CD14-positive monocyte (primary cell): ENCODE measurements around the gene BAHCC1. TPM values are rescaled to one million over a fixed set of nuclear protein-coding genes. Genes with fewer than 3 reads are reported as not detected.

Experiments
- DNase-seq, 3 donors: peaks; one replicate each; pipeline ENCODE4 v3.0.0-alpha.2; 2011 to 2022
- H2AFZ ChIP-seq: 2 replicates; pipeline ENCODE4 v1.6.0; 2012; ENCODE audit warnings: mild to moderate bottlenecking, low read depth, low read length, inconsistent platforms; ENCODE audit not compliant: insufficient read depth, poor library complexity, severe bottlenecking
- H3K27ac ChIP-seq, 2 donors: 1 replicate in 1 of 2; 2 replicates in 1 of 2; pipeline ENCODE4 v1.5.1; 2012 to 2013; ENCODE audit warnings: low read length in 2 of 2, control low read depth in 1 of 2, inconsistent platforms in 1 of 2, low read depth in 1 of 2, mild to moderate bottlenecking in 1 of 2
- H3K27me3 ChIP-seq, 2 donors: one replicate each; pipeline versions ENCODE4 v1.6.0 to v1.6.1; 2011 to 2013; ENCODE audit warnings: low read length in 2 of 2; ENCODE audit not compliant: control insufficient read depth in 2 of 2, insufficient read depth in 2 of 2
- H3K36me3 ChIP-seq, 2 donors: replicated peaks in 1 of 2; 1 replicate in 1 of 2; 2 replicates in 1 of 2; pipeline versions ENCODE4 v1.5.1 to v1.6.1; 2012 to 2013; ENCODE audit warnings: low read length in 2 of 2, control low read depth in 1 of 2, inconsistent platforms in 1 of 2, mild to moderate bottlenecking in 1 of 2; ENCODE audit not compliant: insufficient read depth in 2 of 2, control insufficient read depth in 1 of 2
- H3K4me1 ChIP-seq, 2 donors: 1 replicate in 1 of 2; 2 replicates in 1 of 2; pipeline versions ENCODE4 v1.5.1 to v1.6.1; 2012 to 2013; ENCODE audit warnings: low read length in 2 of 2, control low read depth in 1 of 2, inconsistent platforms in 1 of 2, mild to moderate bottlenecking in 1 of 2, moderate library complexity in 1 of 2; ENCODE audit not compliant: insufficient read depth in 2 of 2, control insufficient read depth in 1 of 2
- H3K4me2 ChIP-seq: replicated peaks from 2 replicates; pipeline ENCODE3; 2012; ENCODE audit warnings: low read length, moderate library complexity, mild to moderate bottlenecking; ENCODE audit not compliant: poor library complexity, severe bottlenecking; ENCODE audit errors: extremely low read depth
- H3K4me3 ChIP-seq, 3 experiments: fragments of 200-600 bp in 1 of 3; sonication (generic) in 1 of 3; replicated peaks in 1 of 3; 1 replicate in 2 of 3; 2 replicates in 1 of 3; pipeline ENCODE4 v1.5.1; 2011 to 2013; ENCODE audit warnings: low read length in 3 of 3, mild to moderate bottlenecking in 3 of 3, control low read depth in 2 of 3, low read depth in 2 of 3, inconsistent platforms in 1 of 3, moderate library complexity in 1 of 3
- H3K79me2 ChIP-seq: 2 replicates; pipeline ENCODE4 v1.6.0; 2012; ENCODE audit warnings: mild to moderate bottlenecking, control low read depth, inconsistent platforms, low read length, moderate library complexity; ENCODE audit not compliant: insufficient read depth
- H3K9ac ChIP-seq: 2 replicates; pipeline ENCODE4 v1.6.0; 2017; ENCODE audit warnings: low read length, mild to moderate bottlenecking; ENCODE audit not compliant: insufficient read depth, poor library complexity, severe bottlenecking
- H3K9me3 ChIP-seq, 2 donors: replicated peaks in 1 of 2; 1 replicate in 1 of 2; 2 replicates in 1 of 2; pipeline versions ENCODE4 v1.5.1 to v1.6.1; 2012 to 2013; ENCODE audit warnings: low read length in 2 of 2, control low read depth in 1 of 2; ENCODE audit not compliant: control insufficient read depth in 1 of 2, insufficient read depth in 1 of 2
- H4K20me1 ChIP-seq: 2 replicates; pipeline ENCODE4 v1.6.0; 2012; ENCODE audit warnings: mild to moderate bottlenecking, low read length, control low read depth, moderate library complexity; ENCODE audit not compliant: insufficient read depth
- H3K27ac Mint-ChIP-seq, 7 donors: one replicate each; pipeline ENCODE4 v1.8.0; 2020; ENCODE audit warnings: mild to moderate bottlenecking in 7 of 7, mixed read lengths in 7 of 7, moderate library complexity in 6 of 7, inconsistent platforms in 2 of 7
- H3K27me3 Mint-ChIP-seq, 3 donors: one replicate each; pipeline ENCODE4 v1.8.0; 2021 to 2022; ENCODE audit warnings: low read depth in 3 of 3, mild to moderate bottlenecking in 3 of 3, mixed read lengths in 3 of 3, moderate library complexity in 3 of 3, inconsistent platforms in 1 of 3
- H3K36me3 Mint-ChIP-seq, 2 donors: one replicate each; pipeline ENCODE4 v1.8.0; 2020; ENCODE audit warnings: mixed read lengths in 2 of 2, inconsistent platforms in 1 of 2, mild to moderate bottlenecking in 1 of 2
- H3K4me1 Mint-ChIP-seq: one replicate; pipeline ENCODE4 v1.8.0; 2020; ENCODE audit warnings: mild to moderate bottlenecking, mixed read lengths
- H3K4me3 Mint-ChIP-seq, 2 donors: one replicate each; pipeline ENCODE4 v1.8.0; 2020; ENCODE audit warnings: mild to moderate bottlenecking in 2 of 2, mixed read lengths in 2 of 2, moderate library complexity in 1 of 2
- H3K9me3 Mint-ChIP-seq, 7 donors: one replicate each; pipeline ENCODE4 v1.8.0; 2020 to 2022; ENCODE audit warnings: mixed read lengths in 7 of 7, mild to moderate bottlenecking in 6 of 7, moderate library complexity in 6 of 7, inconsistent platforms in 2 of 7
- WGBS: methylation state at CpG from one replicate; pipeline ENCODE4 v1.1.5; 2013; ENCODE audit warnings: missing lambda C conversion rate; ENCODE audit not compliant: insufficient coverage; 5-methylcytosine and 5-hydroxymethylcytosine counted together
- intact Hi-C, 2 donors: fragments of 100-400 bp; cut with micrococcal nuclease; formaldehyde crosslinking; loops; one replicate each; pipeline versions ENCODE4 v1.15.0 to v1.15.1; 2023
- polyA plus RNA-seq, 3 donors: library from polyadenylated mRNA; depleted of rRNA in 1 of 3; unstranded in 2 of 3; stranded (reverse) in 1 of 3; fragments of 300-500 nt in 2 of 3; fragments of >200 nt in 1 of 3; fragmentation: Illumina TruSeq in 2 of 3; gene quantifications; 1 replicate in 2 of 3; 2 replicates in 1 of 3; pipeline ENCODE4 v1.2.3, GENCODE V29; 2012 to 2021
- TF ChIP-seq, protein P1 (sequence below): fragments of 200-600 bp; IDR thresholded peaks from one replicate; pipeline ENCODE4 v1.8.0; 2022; ENCODE audit warnings: antibody characterized with exemption, mild to moderate bottlenecking

BAHCC1 gene
- polyA plus RNA-seq, 3 donors, result 0.11 to 8.8 (median 0.27) TPM

DNA sequence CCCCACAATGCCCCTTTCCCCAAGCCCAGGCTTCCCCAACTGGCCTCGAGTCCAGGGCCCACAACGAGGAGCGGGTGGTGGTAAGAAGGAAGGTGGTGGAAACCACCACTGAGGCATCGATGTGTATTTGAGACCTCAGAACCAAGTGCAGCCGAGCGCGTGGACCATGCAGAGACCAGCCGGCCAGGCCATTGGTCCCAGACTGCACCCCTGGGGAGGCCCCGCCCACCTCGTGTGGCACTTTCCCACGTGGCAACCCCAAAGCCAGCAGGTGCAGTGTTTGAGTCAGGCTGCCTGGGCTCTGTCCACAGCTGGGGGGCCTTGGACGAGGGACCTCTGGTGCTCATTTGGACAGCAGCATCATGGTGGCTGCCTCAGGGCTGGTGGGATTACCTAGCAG is 28.1 kb upstream of the BAHCC1 start:
- H3K4me1 ChIP-seq, result peaks cover 30 to 33% of the 10 kb centered on the region in 2 donors
- TF ChIP-seq, protein P1, sequence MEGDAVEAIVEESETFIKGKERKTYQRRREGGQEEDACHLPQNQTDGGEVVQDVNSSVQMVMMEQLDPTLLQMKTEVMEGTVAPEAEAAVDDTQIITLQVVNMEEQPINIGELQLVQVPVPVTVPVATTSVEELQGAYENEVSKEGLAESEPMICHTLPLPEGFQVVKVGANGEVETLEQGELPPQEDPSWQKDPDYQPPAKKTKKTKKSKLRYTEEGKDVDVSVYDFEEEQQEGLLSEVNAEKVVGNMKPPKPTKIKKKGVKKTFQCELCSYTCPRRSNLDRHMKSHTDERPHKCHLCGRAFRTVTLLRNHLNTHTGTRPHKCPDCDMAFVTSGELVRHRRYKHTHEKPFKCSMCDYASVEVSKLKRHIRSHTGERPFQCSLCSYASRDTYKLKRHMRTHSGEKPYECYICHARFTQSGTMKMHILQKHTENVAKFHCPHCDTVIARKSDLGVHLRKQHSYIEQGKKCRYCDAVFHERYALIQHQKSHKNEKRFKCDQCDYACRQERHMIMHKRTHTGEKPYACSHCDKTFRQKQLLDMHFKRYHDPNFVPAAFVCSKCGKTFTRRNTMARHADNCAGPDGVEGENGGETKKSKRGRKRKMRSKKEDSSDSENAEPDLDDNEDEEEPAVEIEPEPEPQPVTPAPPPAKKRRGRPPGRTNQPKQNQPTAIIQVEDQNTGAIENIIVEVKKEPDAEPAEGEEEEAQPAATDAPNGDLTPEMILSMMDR, result no peak
- H3K27me3 ChIP-seq, result peaks cover 3 to 47% of the 10 kb centered on the region in 2 donors
- Mint-ChIP-seq H3K4me3 (peak overlapping the region in 1 of 2 donors; percentile 91), H3K27ac (no peak overlapping the region), H3K4me1 (peaks cover 29% of the 10 kb centered on the region), H3K36me3 (peaks cover 0 to 6% of the 10 kb centered on the region in 2 donors), H3K27me3 (peaks cover 50 to 72% (median 54%) of the 10 kb centered on the region in 3 donors), H3K9me3 (peaks cover 0 to 8% (median 1%) of the 10 kb centered on the region in 7 donors)
- no peaks in the 10 kb centered on the region for H3K9me3 ChIP-seq
- no peaks in the 10 kb centered on the region for H3K79me2 ChIP-seq
- H3K9ac ChIP-seq, result no peak overlapping the region
- no peaks in the 10 kb centered on the region for H3K36me3 ChIP-seq
- no peak for DNase-seq
- no peak overlapping the region for H2AFZ ChIP-seq
- no peak overlapping the region for H3K4me2 ChIP-seq
- WGBS, result 92% methylated on average over 11 of the region's 12 CpGs
- intact Hi-C loops, result no loop called here
- H4K20me1 ChIP-seq, result no peaks in the 10 kb centered on the region
- H3K4me3 ChIP-seq, result no peak overlapping the region
- H3K27ac ChIP-seq, result no peak overlapping the region

DNA sequence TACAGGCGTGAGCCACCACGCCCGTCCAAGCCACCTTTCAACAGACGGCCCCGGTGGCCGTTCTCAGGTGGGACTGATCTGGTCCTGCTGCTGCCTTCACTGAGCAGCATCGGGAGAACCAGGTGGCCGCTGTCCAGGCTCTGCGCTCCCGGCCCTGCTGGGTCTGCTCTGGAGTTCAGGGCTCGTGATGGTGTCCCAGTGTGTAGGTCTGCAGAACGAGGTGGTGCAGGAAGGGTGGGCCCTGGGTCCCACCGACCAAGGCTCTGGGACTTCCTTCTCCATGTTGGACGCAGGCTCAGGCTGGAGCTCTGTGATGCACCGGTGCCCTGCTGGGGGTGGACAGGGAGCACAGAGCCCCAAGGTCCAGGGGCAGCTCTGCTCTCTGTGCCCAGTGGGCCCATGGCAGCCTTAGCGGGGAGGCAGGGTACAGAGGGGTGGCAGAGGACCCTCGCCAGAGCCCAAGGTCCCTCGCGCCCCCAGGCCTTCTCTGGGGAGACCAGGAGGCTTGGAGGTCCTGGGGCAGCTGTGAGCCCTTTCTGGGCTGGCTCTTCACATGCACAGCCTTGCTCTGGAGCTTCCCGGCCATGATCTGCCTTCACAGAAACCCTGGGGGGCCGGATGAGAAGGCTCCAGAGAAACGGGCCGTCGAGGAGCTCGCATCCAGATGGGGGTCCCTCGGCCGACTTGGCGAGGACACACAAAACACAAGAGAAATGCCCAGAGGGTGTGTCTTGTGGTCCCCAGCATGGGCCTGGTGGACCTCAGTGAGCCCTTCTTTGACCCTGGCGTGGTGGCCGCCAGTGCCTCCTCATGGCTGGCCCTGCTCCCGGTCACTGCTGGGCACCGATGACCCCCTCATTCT is 26.9 kb upstream of the BAHCC1 start:
- peaks cover 39 to 63% (median 46%) of the 10 kb centered on the region in 3 donors for H3K27me3 Mint-ChIP-seq
- intact Hi-C loops, result no loop called here
- Histone ChIP-seq H3K9ac (no peak overlapping the region), H3K4me2 (no peak overlapping the region), H3K4me3 (no peak overlapping the region), H3K4me1 (peaks cover 39 to 43% of the 10 kb centered on the region in 2 donors), H3K9me3 (no peaks in the 10 kb centered on the region), H4K20me1 (no peaks in the 10 kb centered on the region), H3K27ac (no peak overlapping the region), H2AFZ (no peak overlapping the region), H3K36me3 (no peaks in the 10 kb centered on the region), H3K27me3 (peaks cover 3 to 37% of the 10 kb centered on the region in 2 donors), H3K79me2 (no peaks in the 10 kb centered on the region)
- H3K27ac Mint-ChIP-seq, result no peak overlapping the region
- peaks cover 0 to 6% of the 10 kb centered on the region in 2 donors for H3K36me3 Mint-ChIP-seq
- DNase-seq, result no peak
- peaks cover 37% of the 10 kb centered on the region for H3K4me1 Mint-ChIP-seq
- peak overlapping the region in 1 of 2 donors; percentile 15 for H3K4me3 Mint-ChIP-seq
- H3K9me3 Mint-ChIP-seq, result peaks cover 0 to 8% (median 0%) of the 10 kb centered on the region in 7 donors
- TF ChIP-seq, protein P1, result no peak
- WGBS, result 95% methylated on average over 27 of the region's 32 CpGs
